Thoracic aorta (tissue), 2 donors: ENCODE results near the gene ARHGEF19. TPM values are rescaled to one million over a fixed set of nuclear protein-coding genes. Genes with fewer than 3 reads are reported as not detected.

ENCODE experiments used
- ATAC-seq: fragments of 150-250 bp; one replicate; pipeline ENCODE4 v1.8.0; 2017; ENCODE audit warnings: low read depth; ENCODE audit not compliant: insufficient number of reproducible peaks, low FRiP score
- DNase-seq: peaks from one replicate; pipeline ENCODE4 v3.0.0-alpha.2; 2020; ENCODE audit warnings: low spot score
- H3K27ac ChIP-seq, 2 donors: fragments of 200-600 bp; sonication (generic); 1 replicate in 1 of 2; 2 replicates in 1 of 2; pipeline ENCODE4 v1.5.1; 2016; ENCODE audit warnings: mild to moderate bottlenecking in 2 of 2, moderate library complexity in 2 of 2
- H3K27me3 ChIP-seq: fragments of 200-600 bp; sonication (generic); replicated peaks from 2 replicates; pipeline ENCODE4 v1.6.0; 2016; ENCODE audit warnings: mild to moderate bottlenecking; ENCODE audit not compliant: insufficient read depth
- H3K36me3 ChIP-seq: fragments of 200-600 bp; sonication (generic); one replicate; pipeline ENCODE4 v1.5.1; 2016
- H3K4me1 ChIP-seq, 2 donors: fragments of 200-600 bp; sonication (generic); 1 replicate in 1 of 2; 2 replicates in 1 of 2; pipeline versions ENCODE4 v1.5.1 to v1.6.0; 2016; ENCODE audit warnings: low read depth in 2 of 2, mild to moderate bottlenecking in 1 of 2; ENCODE audit not compliant: control insufficient read depth in 1 of 2
- H3K4me3 ChIP-seq: fragments of 200-600 bp; sonication (generic); 2 replicates; pipeline ENCODE4 v1.5.1; 2016; ENCODE audit warnings: mild to moderate bottlenecking
- H3K9me3 ChIP-seq: fragments of 200-600 bp; sonication (generic); 2 replicates; pipeline ENCODE4 v1.5.1; 2016
- CTCF ChIP-seq: fragments of 200-600 bp; sonication (generic); IDR thresholded peaks from one replicate; pipeline ENCODE4 v1.5.1; 2019; ENCODE audit warnings: antibody characterized with exemption
- total RNA-seq, 2 donors: library from RNA; depleted of rRNA; stranded (reverse); fragments of >200 nt; gene quantifications; one replicate each; pipeline versions ENCODE4 v1.1.0 to v1.2.3, GENCODE V29; 2016

ARHGEF19 gene
- total RNA-seq, 2 donors from 2014 or later: 8.1 to 8.5 TPM

GRCh38 chr1:16205334-16205671 is 7.1 kb downstream of the ARHGEF19 start:
- no peak for TF ChIP-seq CTCF
- Histone ChIP-seq H3K4me3 (no peak overlapping the region), H3K27me3 (no peaks in the 10 kb centered on the region), H3K4me1 (peaks cover 10 to 22% of the 10 kb centered on the region in 2 donors), H3K9me3 (no peaks in the 10 kb centered on the region), H3K27ac (no peak overlapping the region), H3K36me3 (no peaks in the 10 kb centered on the region)
- ATAC-seq (no peak), DNase-seq (no peak)

- Histone ChIP-seq H3K4me1 (peaks cover 10 to 22% of the 10 kb centered on the region in 2 donors), H3K36me3 (no peaks in the 10 kb centered on the region), H3K27me3 (no peaks in the 10 kb centered on the region), H3K4me3 (no peak overlapping the region), H3K9me3 (no peaks in the 10 kb centered on the region), H3K27ac (no peak overlapping the region)
- no peak for DNase-seq
- ATAC-seq: no peak
- no peak for TF ChIP-seq CTCF
Measured at GRCh38 chr1:16204634-16205333, 7.7 kb downstream of the ARHGEF19 start.

GRCh38 chr1:16204216-16204615 is 8.2 kb downstream of the ARHGEF19 start:
- ATAC-seq (no peak), DNase-seq (no peak)
- H3K27ac ChIP-seq: no peak overlapping the region
- TF ChIP-seq CTCF: no peak
- H3K4me1 ChIP-seq: peaks cover 10 to 22% of the 10 kb centered on the region in 2 donors
- no peaks in the 10 kb centered on the region for H3K36me3 ChIP-seq
- no peaks in the 10 kb centered on the region for H3K27me3 ChIP-seq
- H3K9me3 ChIP-seq: no peaks in the 10 kb centered on the region
- H3K4me3 ChIP-seq: no peak overlapping the region

- DNase-seq: no peak
- Histone ChIP-seq H3K9me3 (no peaks in the 10 kb centered on the region), H3K4me1 (peaks cover 10 to 25% of the 10 kb centered on the region in 2 donors), H3K4me3 (no peak overlapping the region), H3K36me3 (no peaks in the 10 kb centered on the region), H3K27me3 (no peaks in the 10 kb centered on the region), H3K27ac (no peak overlapping the region)
- no peak for ATAC-seq
- TF ChIP-seq CTCF: no peak
Measured at GRCh38 chr1:16203550-16203949, 8.9 kb downstream of the ARHGEF19 start.

GRCh38 chr1:16202281-16203210 is 9.9 kb downstream of the ARHGEF19 start:
- no peak for ATAC-seq
- H3K36me3 ChIP-seq: no peaks in the 10 kb centered on the region
- H3K4me3 ChIP-seq: no peak overlapping the region
- H3K4me1 ChIP-seq: peaks cover 9 to 25% of the 10 kb centered on the region in 2 donors
- H3K27ac ChIP-seq: no peak overlapping the region
- H3K27me3 ChIP-seq: no peaks in the 10 kb centered on the region
- no peak for DNase-seq
- TF ChIP-seq CTCF: no peak
- H3K9me3 ChIP-seq: no peaks in the 10 kb centered on the region
